ENCODE data around the gene ERBB4. TPM values are rescaled to one million over a fixed set of nuclear protein-coding genes. Genes with fewer than 3 reads are reported as not detected.

Gene ERBB4
- total RNA-seq, 1 experiment from 2014 or later: 0.04 TPM

GRCh38 chr2:212083492-212083891, 455.1 kb downstream of the ERBB4 start:
- Histone ChIP-seq H2BK20ac (ENCODE audit: low read depth, low read length, poor library complexity, severe bottlenecking) (no peak overlapping the region), H3K14ac (ENCODE audit: insufficient read depth, low read length) (no peak overlapping the region), H3K4me2 (ENCODE audit: insufficient read depth, insufficient read length, low read length) (no peak overlapping the region), H3K27ac (ENCODE audit: insufficient read length, low read depth, low read length) (no peak overlapping the region), H3T11ph (ENCODE audit: low read length) (no peak overlapping the region), H3K9ac (ENCODE audit: extremely low read depth, insufficient read length, low read length) (no peak overlapping the region), H3K23me2 (ENCODE audit: insufficient read length, low read depth, low read length, poor library complexity, severe bottlenecking) (no peaks in the 10 kb centered on the region), H3K27me3 (ENCODE audit: insufficient read depth, low read length) (no peaks in the 10 kb centered on the region), H3K56ac (ENCODE audit: insufficient read length, low read depth, low read length) (no peak overlapping the region), H2BK120ac (ENCODE audit: low read depth, low read length, poor library complexity, severe bottlenecking) (no peak overlapping the region), H2AFZ (ENCODE audit: low read length) (no peak overlapping the region), H4K5ac (ENCODE audit: insufficient read length, low read depth, low read length) (no peak overlapping the region), H2AK5ac (ENCODE audit: insufficient read length, low read length) (no peak overlapping the region), H4K8ac (replicated peaks; ENCODE audit: insufficient read length, low read depth, low read length) (no peak overlapping the region), H4K20me1 (ENCODE audit: control insufficient read depth, insufficient read depth, insufficient read length) (no peaks in the 10 kb centered on the region), H2BK12ac (ENCODE audit: insufficient read length, low read depth, low read length) (no peak overlapping the region), H3K4me1 (ENCODE audit: insufficient read depth, low read length) (no peaks in the 10 kb centered on the region), H3K79me2 (ENCODE audit: insufficient read depth, low read length) (no peaks in the 10 kb centered on the region), H3K23ac (ENCODE audit: insufficient read length, low read depth, low read length) (no peak overlapping the region), H3K79me1 (ENCODE audit: insufficient read depth, low read depth, low read length, poor library complexity, severe bottlenecking) (no peaks in the 10 kb centered on the region), H2BK15ac (ENCODE audit: low read depth, low read length) (no peak overlapping the region), H4K91ac (ENCODE audit: insufficient read length, low read depth, low read length) (no peak overlapping the region), H3K9me3 (ENCODE audit: control insufficient read depth, low read depth, low read length) (no peaks in the 10 kb centered on the region), H3K18ac (ENCODE audit: insufficient read length, low read depth, low read length) (no peak overlapping the region), H3K4ac (ENCODE audit: low read depth, low read length) (no peak overlapping the region), H2BK5ac (ENCODE audit: insufficient read length, low read length) (no peak overlapping the region)
- WGBS (ENCODE audit: extremely low coverage, insufficient read length, low lambda C conversion rate): no CpG with 5 or more reads among the region's 4 CpGs
- Mint-ChIP-seq H3K27ac (no peak overlapping the region), H3K4me1 (no peaks in the 10 kb centered on the region), H3K4me3 (no peak overlapping the region), H3K9me3 (no peaks in the 10 kb centered on the region), H3K36me3 (ENCODE audit: insufficient read depth in 1 of 3, low read depth in 3 of 3) (no peaks in the 10 kb centered on the region), H3K27me3 (ENCODE audit: low read depth) (no peaks in the 10 kb centered on the region)
- DNase-seq: no peak
- TF ChIP-seq CTCF (conservative IDR thresholded peaks at IDR 0.05): no peak

All from H9 (cell line).